ENCODE measurements around the gene HELLS.
"Not testable (repeated sequence)": the region's sequence is repeated elsewhere in the genome, so short reads cannot be mapped to it uniquely, and the experiment has no call there.

Gene HELLS

GRCh38 chr10:94549221-94549620 is 3.6 kb downstream of the HELLS start:
- Histone ChIP-seq H4K12ac (ENCODE audit: low read depth, low read length) (no peak overlapping the region), H3K9me3 (ENCODE audit: insufficient read depth, low read depth, low read length) (no peaks in the 10 kb centered on the region), H4K91ac (ENCODE audit: low read depth, low read length) (no peak overlapping the region), H3K23ac (ENCODE audit: low read length) (no peak overlapping the region), H3K4me3 (ENCODE audit: low read depth, low read length) (no peak overlapping the region), H3K4me2 (ENCODE audit: low read length) (no peak overlapping the region), H2AK5ac (ENCODE audit: low read length) (no peak overlapping the region), H3K18ac (ENCODE audit: low read length) (no peak overlapping the region), H3K79me1 (ENCODE audit: low read length) (peaks cover 9% of the 10 kb centered on the region), H3K4me1 (ENCODE audit: control insufficient read depth in 1 of 2, insufficient read depth in 2 of 2, low read length in 2 of 2) (no peaks in the 10 kb centered on the region), H3K27ac (ENCODE audit: low read depth, low read length) (no peak overlapping the region), H4K8ac (ENCODE audit: low read depth, low read length) (no peak overlapping the region), H3K27me3 (ENCODE audit: insufficient read depth, low read length) (no peaks in the 10 kb centered on the region), H3K36me3 (ENCODE audit: control insufficient read depth in 1 of 2, insufficient read depth in 2 of 2, low read length in 2 of 2) (peaks cover 1 to 7% of the 10 kb centered on the region in 2 experiments), H3K4ac (ENCODE audit: low read depth, low read length) (no peak overlapping the region), H3K79me2 (ENCODE audit: control insufficient read depth, insufficient read depth, low read length, poor library complexity) (peaks cover 4% of the 10 kb centered on the region), H3K14ac (ENCODE audit: low read length) (no peak overlapping the region), H2BK120ac (ENCODE audit: insufficient read depth, low read length, poor library complexity) (no peak overlapping the region), H2AFZ (ENCODE audit: insufficient read depth, low read length, poor library complexity) (no peak overlapping the region), H2BK5ac (ENCODE audit: low read depth, low read length, poor library complexity) (no peak overlapping the region), H3K9ac (ENCODE audit: low read length) (no peak overlapping the region), H2BK12ac (ENCODE audit: low read length) (no peak overlapping the region)
- DNase-seq, result no peak

GRCh38 chr10:94567714-94568307 is 22.2 kb downstream of the HELLS start:
- not testable (repeated sequence) for H3K18ac ChIP-seq (ENCODE audit: low read length); H3K4me1 ChIP-seq (ENCODE audit: control insufficient read depth in 1 of 2, insufficient read depth in 2 of 2, low read length in 2 of 2); H2BK5ac ChIP-seq (ENCODE audit: low read depth, low read length, poor library complexity); H3K4me2 ChIP-seq (ENCODE audit: low read length); H3K27ac ChIP-seq (ENCODE audit: low read depth, low read length); H3K9ac ChIP-seq (ENCODE audit: low read length); H3K27me3 ChIP-seq (ENCODE audit: insufficient read depth, low read length); H3K9me3 ChIP-seq (ENCODE audit: insufficient read depth, low read depth, low read length); H3K79me1 ChIP-seq (ENCODE audit: low read length); H2BK12ac ChIP-seq (ENCODE audit: low read length); H4K12ac ChIP-seq (ENCODE audit: low read depth, low read length); H2AK5ac ChIP-seq (ENCODE audit: low read length); H3K4ac ChIP-seq (ENCODE audit: low read depth, low read length); H4K91ac ChIP-seq (ENCODE audit: low read depth, low read length); H2BK120ac ChIP-seq (ENCODE audit: insufficient read depth, low read length, poor library complexity); H3K4me3 ChIP-seq (ENCODE audit: low read depth, low read length); DNase-seq; H3K23ac ChIP-seq (ENCODE audit: low read length); H4K8ac ChIP-seq (ENCODE audit: low read depth, low read length); H2AFZ ChIP-seq (ENCODE audit: insufficient read depth, low read length, poor library complexity); H3K14ac ChIP-seq (ENCODE audit: low read length); H3K79me2 ChIP-seq (ENCODE audit: control insufficient read depth, insufficient read depth, low read length, poor library complexity)
- no CpG with 5 or more reads among the region's 13 CpGs for WGBS (ENCODE audit: extremely low coverage, insufficient coverage, insufficient read length)
- H3K36me3 ChIP-seq (ENCODE audit: control insufficient read depth in 1 of 2, insufficient read depth in 2 of 2, low read length in 2 of 2), result peaks cover 16 to 23% of the 10 kb centered on the region in 2 experiments

GRCh38 chr10:94571081-94571480 is 25.5 kb downstream of the HELLS start:
- DNase-seq, result no peak
- Histone ChIP-seq H2BK12ac (ENCODE audit: low read length) (no peak overlapping the region), H4K91ac (ENCODE audit: low read depth, low read length) (no peak overlapping the region), H3K23ac (ENCODE audit: low read length) (no peak overlapping the region), H3K79me1 (ENCODE audit: low read length) (no peaks in the 10 kb centered on the region), H2AFZ (ENCODE audit: insufficient read depth, low read length, poor library complexity) (no peak overlapping the region), H3K14ac (ENCODE audit: low read length) (no peak overlapping the region), H3K4ac (ENCODE audit: low read depth, low read length) (no peak overlapping the region), H3K79me2 (ENCODE audit: control insufficient read depth, insufficient read depth, low read length, poor library complexity) (no peaks in the 10 kb centered on the region), H3K4me2 (ENCODE audit: low read length) (no peak overlapping the region), H3K4me1 (ENCODE audit: control insufficient read depth in 1 of 2, insufficient read depth in 2 of 2, low read length in 2 of 2) (no peaks in the 10 kb centered on the region), H3K9ac (ENCODE audit: low read length) (no peak overlapping the region), H3K9me3 (ENCODE audit: insufficient read depth, low read depth, low read length) (no peaks in the 10 kb centered on the region), H3K18ac (ENCODE audit: low read length) (no peak overlapping the region), H2BK120ac (ENCODE audit: insufficient read depth, low read length, poor library complexity) (no peak overlapping the region), H2AK5ac (ENCODE audit: low read length) (no peak overlapping the region), H3K27me3 (ENCODE audit: insufficient read depth, low read length) (no peaks in the 10 kb centered on the region), H3K4me3 (ENCODE audit: low read depth, low read length) (no peak overlapping the region), H3K36me3 (ENCODE audit: control insufficient read depth in 1 of 2, insufficient read depth in 2 of 2, low read length in 2 of 2) (peaks cover 13 to 21% of the 10 kb centered on the region in 2 experiments), H4K8ac (ENCODE audit: low read depth, low read length) (no peak overlapping the region), H3K27ac (ENCODE audit: low read depth, low read length) (no peak overlapping the region), H2BK5ac (ENCODE audit: low read depth, low read length, poor library complexity) (no peak overlapping the region), H4K12ac (ENCODE audit: low read depth, low read length) (no peak overlapping the region)

- Histone ChIP-seq H3K4me3 (ENCODE audit: low read depth, low read length) (no peak overlapping the region), H3K27me3 (ENCODE audit: insufficient read depth, low read length) (no peaks in the 10 kb centered on the region), H2BK5ac (ENCODE audit: low read depth, low read length, poor library complexity) (no peak overlapping the region), H3K79me2 (ENCODE audit: control insufficient read depth, insufficient read depth, low read length, poor library complexity) (no peaks in the 10 kb centered on the region), H3K14ac (ENCODE audit: low read length) (no peak overlapping the region), H3K4ac (ENCODE audit: low read depth, low read length) (no peak overlapping the region), H3K18ac (ENCODE audit: low read length) (no peak overlapping the region), H3K4me2 (ENCODE audit: low read length) (no peak overlapping the region), H4K12ac (ENCODE audit: low read depth, low read length) (no peak overlapping the region), H2AK5ac (ENCODE audit: low read length) (no peak overlapping the region), H3K79me1 (ENCODE audit: low read length) (no peaks in the 10 kb centered on the region), H3K23ac (ENCODE audit: low read length) (no peak overlapping the region), H3K27ac (ENCODE audit: low read depth, low read length) (no peak overlapping the region), H3K9ac (ENCODE audit: low read length) (no peak overlapping the region), H3K36me3 (ENCODE audit: control insufficient read depth in 1 of 2, insufficient read depth in 2 of 2, low read length in 2 of 2) (peaks cover 14 to 22% of the 10 kb centered on the region in 2 experiments), H2BK12ac (ENCODE audit: low read length) (no peak overlapping the region), H2BK120ac (ENCODE audit: insufficient read depth, low read length, poor library complexity) (no peak overlapping the region), H3K9me3 (ENCODE audit: insufficient read depth, low read depth, low read length) (no peaks in the 10 kb centered on the region), H4K8ac (ENCODE audit: low read depth, low read length) (no peak overlapping the region), H4K91ac (ENCODE audit: low read depth, low read length) (no peak overlapping the region), H3K4me1 (ENCODE audit: control insufficient read depth in 1 of 2, insufficient read depth in 2 of 2, low read length in 2 of 2) (no peaks in the 10 kb centered on the region), H2AFZ (ENCODE audit: insufficient read depth, low read length, poor library complexity) (no peak overlapping the region)
- no peak for DNase-seq
- no CpG with 5 or more reads among the region's 3 CpGs for WGBS (ENCODE audit: extremely low coverage, insufficient coverage, insufficient read length)
Observed at GRCh38 chr10:94571528-94571927, 25.9 kb downstream of the HELLS start.
